Upper lobe of left lung (tissue), 6 donors: Measurements from ENCODE around the gene THEMIS2. TPM values are rescaled to one million over a fixed set of nuclear protein-coding genes. Genes with fewer than 3 reads are reported as not detected.

Source experiments
- ATAC-seq, 2 donors: fragments of 200-7000 bp; cut with Tn5 transposase; one replicate each; pipeline ENCODE4 v1.9.1; 2022; ENCODE audit warnings: mild to moderate bottlenecking in 2 of 2, moderate library complexity in 2 of 2; ENCODE audit not compliant: low FRiP score in 2 of 2
- DNase-seq, 2 donors: peaks; one replicate each; pipeline ENCODE4 v3.0.0-alpha.2; 2019 to 2020
- H3K27ac ChIP-seq, 4 donors: fragments of 200-600 bp; sonication (generic); one replicate each; pipeline ENCODE4 v1.5.1; 2016 to 2019
- H3K27me3 ChIP-seq, 4 donors: fragments of 200-600 bp; sonication (generic); one replicate each; pipeline ENCODE4 v1.5.1; 2017 to 2019
- H3K36me3 ChIP-seq, 4 donors: fragments of 200-600 bp; sonication (generic); one replicate each; pipeline ENCODE4 v1.5.1; 2016 to 2019
- H3K4me1 ChIP-seq, 4 donors: fragments of 200-600 bp; sonication (generic); one replicate each; pipeline ENCODE4 v1.5.1; 2018 to 2019
- H3K4me3 ChIP-seq, 4 donors: fragments of 200-600 bp; sonication (generic); one replicate each; pipeline ENCODE4 v1.5.1; 2017 to 2019; ENCODE audit warnings: mild to moderate bottlenecking in 2 of 4, moderate library complexity in 1 of 4
- H3K9me3 ChIP-seq, 4 donors: fragments of 200-600 bp; sonication (generic); one replicate each; pipeline ENCODE4 v1.5.1; 2018 to 2019
- EP300 ChIP-seq, 4 donors: sonication (generic); formaldehyde crosslinking; IDR thresholded peaks; one replicate each; pipeline ENCODE4 v1.5.1; 2017; ENCODE audit warnings: antibody characterized with exemption in 4 of 4, control low read depth in 2 of 4
- POLR2A ChIP-seq, 4 donors: fragments of 450-650 bp; IDR thresholded peaks; one replicate each; pipeline ENCODE4 v1.5.1; 2016 to 2017; ENCODE audit warnings: antibody characterized with exemption in 4 of 4, mild to moderate bottlenecking in 2 of 4
- POLR2AphosphoS5 ChIP-seq, 2 donors: sonication (generic); formaldehyde crosslinking; IDR thresholded peaks; one replicate each; pipeline ENCODE4 v1.5.1; 2017; ENCODE audit warnings: antibody characterized with exemption in 2 of 2
- WGBS, 2 donors: methylation state at CpG; one replicate each; pipeline ENCODE4 v1.1.5; 2017 to 2018; 5-methylcytosine and 5-hydroxymethylcytosine counted together
- small RNA-seq, 4 donors: library from RNA; depleted of rRNA; stranded (forward); fragments of <200 nt; gene quantifications; one replicate each; pipeline ENCODE3, GENCODE V24; 2016
- total RNA-seq, 6 donors: library from RNA; depleted of rRNA in 4 of 6; stranded (reverse); fragments of >200 nt in 4 of 6; gene quantifications; one replicate each; pipeline versions ENCODE4 v1.1.0 to v1.2.1, GENCODE V29; 2016 to 2021
- TF ChIP-seq, protein P1 (sequence below), 6 experiments: fragments of 450-650 bp in 4 of 6; fragments of 200-600 bp in 2 of 6; sonication (generic) in 2 of 6; IDR thresholded peaks; one replicate each; pipeline ENCODE4 v1.5.1; 2016 to 2019; ENCODE audit warnings: antibody characterized with exemption in 6 of 6
- donor health status: DM: no; HTN: no; CAD: no; lungs with moderate emphysema.
- donor health status: DM: no; HTN: yes; CAD: no; lungs with severe emphysema.

THEMIS2 gene
- total RNA-seq, 6 donors from 2014 or later: 59.5 to 216 (median 130) TPM

GRCh38 chr1:27931184-27931583, 58.8 kb downstream of the THEMIS2 start:
- ATAC-seq: no peak
- no peaks in the 10 kb centered on the region for H3K9me3 ChIP-seq
- DNase-seq: no peak
- no peaks in the 10 kb centered on the region for H3K27me3 ChIP-seq
- 90 to 92% methylated on average over 6 of the region's 6 CpGs for WGBS, 2 donors
- no peaks in the 10 kb centered on the region for H3K36me3 ChIP-seq
- H3K4me1 ChIP-seq: peaks cover 0 to 14% (median 9%) of the 10 kb centered on the region in 4 donors
- TF ChIP-seq, protein P1, sequence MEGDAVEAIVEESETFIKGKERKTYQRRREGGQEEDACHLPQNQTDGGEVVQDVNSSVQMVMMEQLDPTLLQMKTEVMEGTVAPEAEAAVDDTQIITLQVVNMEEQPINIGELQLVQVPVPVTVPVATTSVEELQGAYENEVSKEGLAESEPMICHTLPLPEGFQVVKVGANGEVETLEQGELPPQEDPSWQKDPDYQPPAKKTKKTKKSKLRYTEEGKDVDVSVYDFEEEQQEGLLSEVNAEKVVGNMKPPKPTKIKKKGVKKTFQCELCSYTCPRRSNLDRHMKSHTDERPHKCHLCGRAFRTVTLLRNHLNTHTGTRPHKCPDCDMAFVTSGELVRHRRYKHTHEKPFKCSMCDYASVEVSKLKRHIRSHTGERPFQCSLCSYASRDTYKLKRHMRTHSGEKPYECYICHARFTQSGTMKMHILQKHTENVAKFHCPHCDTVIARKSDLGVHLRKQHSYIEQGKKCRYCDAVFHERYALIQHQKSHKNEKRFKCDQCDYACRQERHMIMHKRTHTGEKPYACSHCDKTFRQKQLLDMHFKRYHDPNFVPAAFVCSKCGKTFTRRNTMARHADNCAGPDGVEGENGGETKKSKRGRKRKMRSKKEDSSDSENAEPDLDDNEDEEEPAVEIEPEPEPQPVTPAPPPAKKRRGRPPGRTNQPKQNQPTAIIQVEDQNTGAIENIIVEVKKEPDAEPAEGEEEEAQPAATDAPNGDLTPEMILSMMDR (IDR thresholded peaks at IDR 0.05): no peak
- TF ChIP-seq POLR2AphosphoS5 (IDR thresholded peaks at IDR 0.05) (no peak), EP300 (IDR thresholded peaks at IDR 0.05) (no peak), POLR2A (IDR thresholded peaks at IDR 0.05) (no peak)
- no peak overlapping the region for H3K27ac ChIP-seq
- no peak overlapping the region for H3K4me3 ChIP-seq

GRCh38 chr1:27931759-27932158, 59.4 kb downstream of the THEMIS2 start:
- H3K27me3 ChIP-seq: no peaks in the 10 kb centered on the region
- peaks cover 0 to 14% (median 9%) of the 10 kb centered on the region in 4 donors for H3K4me1 ChIP-seq
- H3K27ac ChIP-seq: no peak overlapping the region
- 74 to 75% methylated on average over 4 of the region's 4 CpGs for WGBS, 2 donors
- TF ChIP-seq POLR2AphosphoS5 (IDR thresholded peaks at IDR 0.05) (no peak), EP300 (IDR thresholded peaks at IDR 0.05) (no peak), POLR2A (IDR thresholded peaks at IDR 0.05) (no peak)
- TF ChIP-seq, protein P1 (IDR thresholded peaks at IDR 0.05): no peak
- no peaks in the 10 kb centered on the region for H3K9me3 ChIP-seq
- no peaks in the 10 kb centered on the region for H3K36me3 ChIP-seq
- no peak overlapping the region for H3K4me3 ChIP-seq
- ATAC-seq: peak in 1 of 2 donors; percentile 49
- DNase-seq: no peak

DNA sequence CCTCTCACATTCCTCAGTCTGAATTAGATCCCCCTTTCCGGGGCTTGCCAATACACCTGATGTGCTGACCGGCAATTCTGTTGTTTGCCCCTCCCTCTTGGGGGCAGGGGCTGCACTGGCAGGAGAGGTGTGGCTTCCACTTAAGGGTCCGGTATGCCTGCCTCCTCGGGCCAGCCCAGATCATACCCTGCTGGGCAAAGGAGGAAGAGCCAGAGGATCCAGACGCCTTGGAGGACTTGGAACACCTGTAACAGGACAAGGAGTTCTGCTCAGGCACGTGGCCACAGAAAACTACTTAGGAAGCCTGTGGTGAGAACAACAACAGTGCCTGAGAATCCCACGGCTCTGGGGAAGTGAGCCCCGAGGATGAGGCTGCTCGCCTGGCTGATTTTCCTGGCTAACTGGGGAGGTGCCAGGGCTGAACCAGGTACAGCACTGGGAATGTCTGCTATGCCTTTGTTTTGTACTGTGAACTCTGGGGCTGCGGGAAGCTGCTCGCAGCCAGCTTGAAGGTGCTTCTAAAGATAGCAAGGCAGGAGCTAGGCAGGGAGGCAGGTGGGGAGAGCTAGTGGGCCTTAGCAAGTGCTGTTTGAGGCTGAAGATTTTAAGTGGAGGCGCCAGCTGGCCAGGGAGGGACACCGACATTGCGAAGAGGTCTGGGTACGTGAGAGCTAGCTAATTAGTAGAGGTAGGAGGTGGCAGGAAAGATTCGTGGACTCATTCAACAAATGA, 62.6 kb downstream of the THEMIS2 start, which contains the start of gene SMPDL3B:
Gene SMPDL3B, plus strand, starts transcription at position 183 of the 732 bp plus-strand sequence. Its CDS starts 184 bp downstream, at position 367.
- no peak for TF ChIP-seq EP300 (IDR thresholded peaks at IDR 0.05)
- TF ChIP-seq, protein P1 (IDR thresholded peaks at IDR 0.05): peak in 4 of 6 experiments; percentile 32 to 60 (median 38)
- TF ChIP-seq POLR2A (IDR thresholded peaks at IDR 0.05): peak in 1 of 4 donors; percentile 61
- peak in 1 of 2 donors; percentile 65 for TF ChIP-seq POLR2AphosphoS5 (IDR thresholded peaks at IDR 0.05)
- ATAC-seq (peak; percentile 67 to 95), DNase-seq (peak in 1 of 2 donors; percentile 92)

GRCh38 chr1:27935721-27936120, 63.4 kb downstream of the THEMIS2 start:
- Histone ChIP-seq H3K4me1 (peaks cover 0 to 14% (median 9%) of the 10 kb centered on the region in 4 donors), H3K36me3 (no peaks in the 10 kb centered on the region), H3K9me3 (no peaks in the 10 kb centered on the region), H3K27ac (peak overlapping the region in 1 of 4 donors; percentile 48), H3K4me3 (peak overlapping the region in 3 of 4 donors; percentile 36 to 50 (median 36)), H3K27me3 (no peaks in the 10 kb centered on the region)
- WGBS, 2 donors: 45 to 59% methylated on average over 7 to 8 of the region's 8 CpGs
- no peak for DNase-seq
- ATAC-seq: no peak
- TF ChIP-seq, protein P1 (IDR thresholded peaks at IDR 0.05): no peak
- no peak for TF ChIP-seq POLR2A (IDR thresholded peaks at IDR 0.05)
- TF ChIP-seq EP300 (IDR thresholded peaks at IDR 0.05): no peak
- TF ChIP-seq POLR2AphosphoS5 (IDR thresholded peaks at IDR 0.05): no peak

More for the DNA sequence above, 62.6 kb downstream of the THEMIS2 start, which contains the start of gene SMPDL3B:
- H3K36me3 ChIP-seq: no peaks in the 10 kb centered on the region
- WGBS, 2 donors: 5 to 16% methylated on average over 13 to 16 of the region's 16 CpGs
- peak within 1 kb of the TSS in 3 of 4 donors; percentile 36 to 50 (median 36) for H3K4me3 ChIP-seq
- H3K27me3 ChIP-seq: no peaks in the 10 kb centered on the region
- no peaks in the 10 kb centered on the region for H3K9me3 ChIP-seq
- H3K4me1 ChIP-seq: peaks cover 0 to 14% (median 9%) of the 10 kb centered on the region in 4 donors
- peak within 1 kb of the TSS in 3 of 4 donors; percentile 48 to 68 (median 52) for H3K27ac ChIP-seq

Small RNA genes lying within 50 kb of the gene (small RNA-seq; reads per million reads assigned to genes)
- gene RNU6-1245P (0 reads per million in 4 donors), gene SCARNA1 (9.3 to 22.3 (median 12.2) reads per million in 4 donors)

Other genes starting within 250 kb of the THEMIS2 start
- gene FGR, start 237.4 kb upstream of the THEMIS2 start, total RNA-seq: 100 to 1,000 TPM in 5 of 6 donors, 10 to 100 TPM in 1; 59.8 to 234 (median 150) TPM
- 100 to 1,000 TPM in 5 of 6 donors, 10 to 100 TPM in 1; 43.0 to 436 (median 277) TPM for gene IFI6, start 200.4 kb upstream of the THEMIS2 start, total RNA-seq
- 10 to 100 TPM; 10.9 to 50.3 (median 21.2) TPM for gene FAM76A, start 146.6 kb upstream of the THEMIS2 start, total RNA-seq
- 100 to 1,000 TPM in 2 of 6 donors, 10 to 100 TPM in 4; 47.1 to 107 (median 88.2) TPM for gene STX12, start 99.3 kb upstream of the THEMIS2 start, total RNA-seq
- 10 to 100 TPM; 12.7 to 36.0 (median 29.9) TPM for gene PPP1R8, start 41.8 kb upstream of the THEMIS2 start, total RNA-seq
- gene RPA2, start 42.0 kb downstream of the THEMIS2 start, total RNA-seq: 10 to 100 TPM in 5 of 6 donors, 1 to 10 TPM in 1; 9.7 to 28.4 (median 19.0) TPM
- 10 to 100 TPM in 5 of 6 donors, 1 to 10 TPM in 1; 7.3 to 57.1 (median 27.2) TPM for gene SMPDL3B, start 62.5 kb downstream of the THEMIS2 start, total RNA-seq
- gene XKR8, start 87.4 kb downstream of the THEMIS2 start, total RNA-seq: 10 to 100 TPM in 2 of 6 donors, 1 to 10 TPM in 4; 3.1 to 13.5 (median 8.6) TPM
- gene EYA3, start 216.1 kb downstream of the THEMIS2 start, total RNA-seq: 10 to 100 TPM; 15.9 to 23.4 (median 22.0) TPM